Natural killer cell (primary cell): ENCODE data around the gene KRTAP19-2. TPM values are rescaled to one million over a fixed set of nuclear protein-coding genes. Genes with fewer than 3 reads are reported as not detected.
"Not testable (repeated sequence)": the region's sequence is repeated elsewhere in the genome, so short reads cannot be mapped to it uniquely, and the experiment has no call there.

ENCODE experiments used
- ATAC-seq, 3 donors: fragments of 150-1000 bp in 2 of 3; fragments of 200-7000 bp in 1 of 3; cut with Tn5 transposase; 1 replicate in 1 of 3; 2 replicates in 2 of 3; pipeline ENCODE4 v1.10.0; 2021; ENCODE audit warnings: mild to moderate bottlenecking in 2 of 3, moderate library complexity in 2 of 3
- DNase-seq, 2 donors: peaks; one replicate each; pipeline versions ENCODE4 v3.0.0 to v3.0.0-alpha.2; 2013 to 2021; ENCODE audit warnings: mixed read lengths in 1 of 2
- H3K27ac ChIP-seq: one replicate; pipeline ENCODE4 v1.5.1; 2013; ENCODE audit warnings: mild to moderate bottlenecking, low read length
- H3K27me3 ChIP-seq: one replicate; pipeline ENCODE4 v1.6.1; 2013; ENCODE audit warnings: low read length; ENCODE audit not compliant: control insufficient read depth, insufficient read depth
- H3K36me3 ChIP-seq: one replicate; pipeline ENCODE4 v1.6.1; 2013; ENCODE audit warnings: low read length; ENCODE audit not compliant: control insufficient read depth, insufficient read depth
- H3K4me1 ChIP-seq: one replicate; pipeline ENCODE4 v1.6.1; 2013; ENCODE audit warnings: low read length; ENCODE audit not compliant: control insufficient read depth, insufficient read depth
- H3K4me3 ChIP-seq: one replicate; pipeline ENCODE4 v1.5.1; 2013; ENCODE audit warnings: low read length
- H3K9me3 ChIP-seq: one replicate; pipeline ENCODE4 v1.6.1; 2013; ENCODE audit warnings: low read length; ENCODE audit not compliant: control insufficient read depth, insufficient read depth
- H3K27ac Mint-ChIP-seq, 2 donors: one replicate each; pipeline ENCODE4 v1.8.0; 2022; ENCODE audit warnings: mild to moderate bottlenecking in 2 of 2, mixed read lengths in 2 of 2, moderate library complexity in 1 of 2
- H3K27me3 Mint-ChIP-seq, 2 donors: one replicate each; pipeline ENCODE4 v1.8.0; 2022; ENCODE audit warnings: low read depth in 2 of 2, mixed read lengths in 2 of 2
- H3K36me3 Mint-ChIP-seq: one replicate; pipeline ENCODE4 v1.8.0; 2022; ENCODE audit warnings: mixed read lengths
- H3K4me1 Mint-ChIP-seq, 2 donors: one replicate each; pipeline ENCODE4 v1.8.0; 2022; ENCODE audit warnings: mixed read lengths in 2 of 2
- H3K4me3 Mint-ChIP-seq: one replicate; pipeline ENCODE4 v1.8.0; 2022; ENCODE audit warnings: mild to moderate bottlenecking, moderate library complexity, mixed read lengths
- H3K9me3 Mint-ChIP-seq, 2 donors: one replicate each; pipeline ENCODE4 v1.8.0; 2022; ENCODE audit warnings: mixed read lengths in 2 of 2
- CTCF ChIP-seq: fragments of 200-600 bp; IDR thresholded peaks from one replicate; pipeline ENCODE4 v1.8.0; 2022; ENCODE audit warnings: antibody characterized with exemption
- WGBS: methylation state at CpG from one replicate; pipeline ENCODE4 v1.1.7; 2013; ENCODE audit warnings: missing lambda C conversion rate; ENCODE audit not compliant: insufficient coverage; 5-methylcytosine and 5-hydroxymethylcytosine counted together
- intact Hi-C: fragments of 100-400 bp; cut with micrococcal nuclease; formaldehyde crosslinking; loops from one replicate; pipeline ENCODE4 v1.14.2; 2022
- total RNA-seq, 4 donors: library from RNA; stranded (reverse); fragments of 120-200 nt in 1 of 4; gene quantifications; one replicate each; pipeline versions ENCODE4 v1.2.3 to v1.2.4, GENCODE V29; 2013 to 2022

The KRTAP19-2 gene, protein sequence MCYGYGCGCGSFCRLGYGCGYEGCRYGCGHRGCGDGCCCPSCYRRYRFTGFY
- not detected for total RNA-seq
- not detected for total RNA-seq (2013)

GRCh38 chr21:30487336-30487735, at the start of gene KRTAP19-2:
TSS of gene KRTAP19-2 (minus strand) at chr21:30487436. CDS start at chr21:30487348, 88 bp downstream.
- Histone ChIP-seq H3K36me3 (no peaks in the 10 kb centered on the region), H3K4me3 (no peak within 1 kb of the TSS), H3K27me3 (no peaks in the 10 kb centered on the region), H3K4me1 (no peaks in the 10 kb centered on the region), H3K27ac (no peak within 1 kb of the TSS), H3K9me3 (peaks cover 10% of the 10 kb centered on the region)
- Mint-ChIP-seq H3K27me3 (no peaks in the 10 kb centered on the region), H3K4me3 (no peak within 1 kb of the TSS), H3K27ac (no peak within 1 kb of the TSS), H3K4me1 (no peaks in the 10 kb centered on the region), H3K36me3 (no peaks in the 10 kb centered on the region), H3K9me3 (peaks cover 7 to 11% of the 10 kb centered on the region in 2 donors)
- WGBS = 94% methylated on average over 2 of the region's 2 CpGs
- ATAC-seq = no peak
- no peak for DNase-seq
- intact Hi-C loops = no loop called here
- no peak for TF ChIP-seq CTCF

GRCh38 chr21:30518876-30519275, 31.6 kb upstream of the KRTAP19-2 start:
- Histone ChIP-seq H3K4me1 (no peaks in the 10 kb centered on the region), H3K36me3 (no peaks in the 10 kb centered on the region), H3K27ac (no peak overlapping the region), H3K27me3 (no peaks in the 10 kb centered on the region), H3K9me3 (no peaks in the 10 kb centered on the region), H3K4me3 (no peak overlapping the region)
- no peaks in the 10 kb centered on the region for H3K27me3 Mint-ChIP-seq
- H3K4me1 Mint-ChIP-seq = no peaks in the 10 kb centered on the region
- peaks cover 7 to 10% of the 10 kb centered on the region in 2 donors for H3K9me3 Mint-ChIP-seq
- intact Hi-C loops = no loop called here
- WGBS = 100% methylated on average over 1 of the region's 1 CpG
- ATAC-seq = no peak
- DNase-seq = no peak
- H3K36me3 Mint-ChIP-seq = peaks cover 6% of the 10 kb centered on the region
- no peak overlapping the region for H3K27ac Mint-ChIP-seq
- TF ChIP-seq CTCF = no peak
- H3K4me3 Mint-ChIP-seq = no peak overlapping the region

DNA sequence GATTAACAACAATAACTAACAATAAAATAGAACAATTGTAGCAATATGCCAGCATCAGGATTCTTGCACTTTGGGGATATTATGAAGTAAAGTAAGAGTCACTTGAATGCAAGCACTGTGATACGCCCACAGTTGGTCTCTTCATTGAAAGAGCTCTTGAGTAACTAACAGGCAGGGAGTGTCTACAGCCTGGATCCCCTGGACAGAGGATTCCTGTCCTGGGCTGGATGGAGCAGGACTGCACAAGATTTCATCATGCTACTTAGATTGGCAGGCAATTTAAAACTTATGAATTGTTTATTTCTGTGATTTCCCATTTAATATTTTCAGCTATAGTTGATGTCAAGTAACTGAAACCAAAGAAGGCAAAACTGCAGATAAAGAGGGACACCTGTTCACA, 28.4 kb upstream of the KRTAP19-2 start:
- no peak overlapping the region for H3K4me3 Mint-ChIP-seq
- H3K9me3 Mint-ChIP-seq = peaks cover 8 to 10% of the 10 kb centered on the region in 2 donors
- no peak for TF ChIP-seq CTCF

GRCh38 chr21:30505621-30506205, 18.5 kb upstream of the KRTAP19-2 start:
- peaks cover 10 to 17% of the 10 kb centered on the region in 2 donors for H3K9me3 Mint-ChIP-seq
- H3K9me3 ChIP-seq = not testable (repeated sequence)
- peak in 1 of 2 donors; percentile 6 for DNase-seq

More for the DNA sequence above, 28.4 kb upstream of the KRTAP19-2 start:
- Mint-ChIP-seq H3K36me3 (peaks cover 6% of the 10 kb centered on the region), H3K4me1 (no peaks in the 10 kb centered on the region), H3K27me3 (no peaks in the 10 kb centered on the region), H3K27ac (no peak overlapping the region)
- WGBS = 88% methylated on average over 1 of the region's 1 CpG
- Histone ChIP-seq H3K36me3 (no peaks in the 10 kb centered on the region), H3K27me3 (no peaks in the 10 kb centered on the region), H3K27ac (no peak overlapping the region), H3K4me3 (no peak overlapping the region), H3K9me3 (peaks cover 3% of the 10 kb centered on the region), H3K4me1 (no peaks in the 10 kb centered on the region)
- intact Hi-C loops = no loop called here
- ATAC-seq (no peak), DNase-seq (no peak)

More at GRCh38 chr21:30505621-30506205, 18.5 kb upstream of the KRTAP19-2 start:
- H3K4me3 Mint-ChIP-seq, H3K36me3 ChIP-seq, H3K4me1 ChIP-seq, H3K27ac Mint-ChIP-seq, H3K4me3 ChIP-seq, intact Hi-C loops, H3K27me3 Mint-ChIP-seq, H3K27me3 ChIP-seq, H3K4me1 Mint-ChIP-seq, ATAC-seq, H3K27ac ChIP-seq, H3K36me3 Mint-ChIP-seq: not testable (repeated sequence)
- 34% methylated on average over 4 of the region's 4 CpGs for WGBS
